GM19455 (cell line): ENCODE results near the gene VPS9D1.
"Not testable (repeated sequence)": the region's sequence is repeated elsewhere in the genome, so short reads cannot be mapped to it uniquely, and the experiment has no call there.

ENCODE experiments used
- ATAC-seq: cut with Tn5 transposase; IDR thresholded peaks from one replicate; pipeline ENCODE4 v1.9.1; 2021; ENCODE audit not compliant: unreplicated experiment

Gene VPS9D1

DNA sequence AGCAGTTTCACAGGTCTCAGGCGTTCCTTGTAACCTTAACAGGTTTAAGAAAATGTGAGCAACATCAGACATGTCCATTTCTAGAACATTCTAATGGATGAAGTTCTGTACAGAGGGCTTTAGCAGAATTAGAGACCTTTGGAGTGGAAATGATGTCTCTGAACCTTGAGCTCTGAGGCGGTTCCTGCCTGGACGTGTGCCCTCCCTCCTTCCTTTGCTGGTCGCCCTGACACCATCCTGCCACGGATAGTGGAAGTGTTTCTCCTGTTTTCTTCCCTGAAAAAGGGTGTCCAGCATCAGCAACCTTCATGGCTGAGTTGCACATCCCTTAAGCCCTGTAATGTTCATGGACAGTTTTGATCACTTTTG lies 51.9 kb downstream of the VPS9D1 start:
- ATAC-seq = no peak

GRCh38 chr16:89667633-89668032 lies 53.1 kb downstream of the VPS9D1 start:
- no peak for ATAC-seq

- ATAC-seq = not testable (repeated sequence)
These were observed 53.7 kb downstream of the VPS9D1 start for GRCh38 chr16:89667000-89667399.

DNA sequence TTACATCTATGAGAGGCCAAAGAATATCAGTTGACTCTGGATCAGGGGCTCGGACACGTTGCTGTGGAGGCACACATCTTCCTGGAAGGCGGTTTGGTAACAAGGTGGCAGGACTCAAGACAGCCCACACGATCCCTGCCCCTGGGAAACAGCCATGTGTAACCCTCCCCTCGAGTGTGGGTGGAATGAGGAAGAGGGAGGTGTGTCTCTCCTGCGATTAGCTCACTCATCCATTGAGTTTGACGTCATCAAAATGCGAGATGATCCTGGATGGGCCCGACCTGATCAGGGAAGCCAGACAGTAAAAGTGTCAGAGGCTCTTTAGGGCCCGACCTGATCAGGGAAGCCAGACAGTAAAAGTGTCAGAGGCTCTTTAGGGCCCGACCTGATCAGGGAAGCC lies 56.5 kb downstream of the VPS9D1 start:
- not testable (repeated sequence) for ATAC-seq

DNA sequence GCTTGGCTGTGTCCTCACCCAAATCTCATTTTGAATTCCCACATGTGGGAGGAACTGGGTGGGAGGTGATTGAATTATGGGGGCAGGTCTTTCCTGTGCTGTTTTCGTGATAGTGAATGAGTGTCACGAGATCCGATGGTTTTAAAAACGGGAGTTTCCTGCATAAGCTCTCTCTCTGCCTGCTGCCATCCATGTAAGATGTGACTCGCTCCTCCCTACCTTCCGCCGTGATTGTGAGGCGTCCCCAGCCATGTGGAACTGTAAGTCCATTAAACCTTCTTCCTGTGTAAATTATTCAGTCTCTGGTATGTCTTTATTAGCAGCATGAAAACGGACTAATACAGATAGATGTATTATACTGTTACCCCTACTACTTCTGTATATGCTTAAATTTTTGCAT lies 59.5 kb downstream of the VPS9D1 start:
- no peak for ATAC-seq

GRCh38 chr16:89660146-89660545 lies 60.6 kb downstream of the VPS9D1 start:
- ATAC-seq = no peak

DNA sequence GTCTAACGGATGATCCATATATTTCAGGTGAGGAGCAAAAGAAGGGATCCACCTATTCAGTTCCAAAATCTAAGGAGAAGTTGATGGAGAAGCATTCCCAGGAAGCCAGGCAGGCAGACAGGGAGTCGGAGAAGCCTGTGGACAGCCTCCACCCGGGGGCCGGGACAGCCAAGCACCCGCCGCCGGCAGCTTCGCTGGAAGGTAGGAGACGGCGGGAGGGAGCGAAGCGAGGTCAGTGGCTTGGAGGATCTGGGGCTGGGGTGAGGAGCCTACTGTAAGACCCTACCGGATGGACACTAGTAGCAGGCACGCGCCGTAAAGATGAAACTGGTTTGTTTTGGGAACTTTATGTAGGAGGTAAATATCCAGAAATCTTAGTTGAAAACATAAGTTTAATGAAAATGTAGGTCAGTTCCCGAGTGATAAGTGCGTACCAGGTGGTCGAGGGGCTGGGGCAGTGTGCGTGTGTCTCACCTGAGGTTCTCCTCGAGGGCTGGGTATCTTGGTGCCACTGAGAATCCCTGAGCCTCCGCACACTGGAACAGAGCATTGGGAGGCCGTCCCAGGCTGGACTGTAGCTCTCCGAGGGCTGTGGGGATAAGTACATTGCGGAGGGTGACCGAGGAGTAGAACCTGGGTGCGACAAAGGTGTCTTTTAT lies 62.3 kb downstream of the VPS9D1 start:
- no peak for ATAC-seq

GRCh38 chr16:89657442-89658220 lies 63.1 kb downstream of the VPS9D1 start, which contains the start of the genes CHMP1A and SPATA33:
CHMP1A (minus strand) TSS chr16:89657708; CDS start chr16:89657588, 120 bp downstream.
SPATA33 (plus strand) TSS chr16:89657836; CDS start chr16:89657912, 76 bp downstream.
- peak; percentile 90 for ATAC-seq
